H9 (cell line): Measurements from ENCODE around the gene NCS1. TPM values are rescaled to one million over a fixed set of nuclear protein-coding genes. Genes with fewer than 3 reads are reported as not detected.

Experiments
- DNase-seq: peaks from one replicate; pipeline ENCODE4 v3.0.0-alpha.2; 2017
- H2AFZ ChIP-seq: one replicate; pipeline ENCODE4 v1.6.1; 2013; ENCODE audit warnings: mild to moderate bottlenecking, low read length, control low read depth, moderate library complexity
- H2AK5ac ChIP-seq: 2 replicates; pipeline ENCODE4 v1.6.1; 2013; ENCODE audit warnings: low read length, control low read depth, mixed read lengths; ENCODE audit not compliant: insufficient read length
- H2BK120ac ChIP-seq: one replicate; pipeline ENCODE4 v1.6.1; 2013; ENCODE audit warnings: low read depth, mild to moderate bottlenecking, low read length, control low read depth, inconsistent platforms; ENCODE audit not compliant: poor library complexity, severe bottlenecking
- H2BK12ac ChIP-seq: 2 replicates; pipeline ENCODE4 v1.6.1; 2013; ENCODE audit warnings: low read length, control low read depth, mixed read lengths, low read depth; ENCODE audit not compliant: insufficient read length
- H2BK15ac ChIP-seq: 2 replicates; pipeline ENCODE4 v1.6.1; 2013; ENCODE audit warnings: low read depth, low read length, control low read depth
- H2BK20ac ChIP-seq: one replicate; pipeline ENCODE4 v1.6.1; 2013; ENCODE audit warnings: low read depth, mild to moderate bottlenecking, low read length, control low read depth, inconsistent platforms; ENCODE audit not compliant: poor library complexity, severe bottlenecking
- H2BK5ac ChIP-seq: 2 replicates; pipeline ENCODE4 v1.6.1; 2013; ENCODE audit warnings: low read length, control low read depth, mixed read lengths; ENCODE audit not compliant: insufficient read length
- H3K14ac ChIP-seq: 2 replicates; pipeline ENCODE4 v1.6.1; 2013; ENCODE audit warnings: low read length, control low read depth; ENCODE audit not compliant: insufficient read depth
- H3K18ac ChIP-seq: 2 replicates; pipeline ENCODE4 v1.6.1; 2013; ENCODE audit warnings: low read depth, mild to moderate bottlenecking, mixed read lengths, low read length, control low read depth; ENCODE audit not compliant: insufficient read length
- H3K23ac ChIP-seq: 2 replicates; pipeline ENCODE4 v1.6.1; 2013; ENCODE audit warnings: low read length, control low read depth, mixed read lengths, low read depth; ENCODE audit not compliant: insufficient read length
- H3K23me2 ChIP-seq: 2 replicates; pipeline ENCODE4 v1.6.1; 2013; ENCODE audit warnings: low read depth, mild to moderate bottlenecking, mixed read lengths, low read length, control low read depth; ENCODE audit not compliant: insufficient read length, poor library complexity, severe bottlenecking
- H3K27ac ChIP-seq: 2 replicates; pipeline ENCODE4 v1.5.1; 2013; ENCODE audit warnings: low read length, control low read depth, mixed read lengths, low read depth; ENCODE audit not compliant: insufficient read length
- H3K27me3 ChIP-seq: 2 replicates; pipeline ENCODE4 v1.6.1; 2013; ENCODE audit warnings: low read length, control low read depth, inconsistent platforms; ENCODE audit not compliant: insufficient read depth
- H3K4ac ChIP-seq: 2 replicates; pipeline ENCODE4 v1.6.1; 2013; ENCODE audit warnings: low read depth, mild to moderate bottlenecking, control low read depth, inconsistent platforms, low read length, moderate library complexity
- H3K4me1 ChIP-seq: 2 replicates; pipeline ENCODE4 v1.6.1; 2013; ENCODE audit warnings: low read length, control low read depth, inconsistent platforms; ENCODE audit not compliant: insufficient read depth
- H3K4me2 ChIP-seq: 2 replicates; pipeline ENCODE4 v1.6.1; 2013; ENCODE audit warnings: low read length, control low read depth, mixed read lengths; ENCODE audit not compliant: insufficient read length, insufficient read depth
- H3K56ac ChIP-seq: 2 replicates; pipeline ENCODE4 v1.6.1; 2013; ENCODE audit warnings: low read depth, mild to moderate bottlenecking, mixed read lengths, low read length, control low read depth; ENCODE audit not compliant: insufficient read length
- H3K79me1 ChIP-seq: 2 replicates; pipeline ENCODE4 v1.6.1; 2013; ENCODE audit warnings: low read depth, mild to moderate bottlenecking, moderate library complexity, low read length, control low read depth, inconsistent platforms; ENCODE audit not compliant: insufficient read depth, poor library complexity, severe bottlenecking
- H3K79me2 ChIP-seq: 2 replicates; pipeline ENCODE4 v1.6.1; 2013; ENCODE audit warnings: low read length, control low read depth, inconsistent platforms; ENCODE audit not compliant: insufficient read depth
- H3K9ac ChIP-seq: 2 replicates; pipeline ENCODE4 v1.6.1; 2013; ENCODE audit warnings: low read length, control low read depth, mixed read lengths; ENCODE audit not compliant: insufficient read length; ENCODE audit errors: extremely low read depth
- H3K9me3 ChIP-seq: one replicate; pipeline ENCODE4 v1.6.1; 2013; ENCODE audit warnings: low read depth, low read length, inconsistent platforms; ENCODE audit not compliant: control insufficient read depth
- H3T11ph ChIP-seq: one replicate; pipeline ENCODE4 v1.6.1; 2013; ENCODE audit warnings: mild to moderate bottlenecking, low read length, control low read depth, inconsistent platforms
- H4K20me1 ChIP-seq: one replicate; pipeline ENCODE4 v1.6.1; 2013; ENCODE audit not compliant: control insufficient read depth, insufficient read length, insufficient read depth
- H4K5ac ChIP-seq: 2 replicates; pipeline ENCODE4 v1.6.1; 2013; ENCODE audit warnings: low read depth, mild to moderate bottlenecking, mixed read lengths, low read length, control low read depth; ENCODE audit not compliant: insufficient read length
- H4K8ac ChIP-seq: replicated peaks from 2 replicates; pipeline ENCODE4 v1.6.1; 2013; ENCODE audit warnings: low read length, control low read depth, mixed read lengths, low read depth; ENCODE audit not compliant: insufficient read length
- H4K91ac ChIP-seq: 2 replicates; pipeline ENCODE4 v1.6.1; 2013; ENCODE audit warnings: low read depth, mild to moderate bottlenecking, moderate library complexity, mixed read lengths, low read length, control low read depth; ENCODE audit not compliant: insufficient read length
- H3K27ac Mint-ChIP-seq, 3 experiments: 2 replicates in 2 of 3; 3 replicates in 1 of 3; pipeline ENCODE4 v1.8.0; 2020 to 2021; ENCODE audit warnings: mixed read lengths in 3 of 3, mild to moderate bottlenecking in 1 of 3, moderate library complexity in 1 of 3
- H3K27me3 Mint-ChIP-seq: 2 replicates; pipeline ENCODE4 v1.8.0; 2021; ENCODE audit warnings: low read depth, mild to moderate bottlenecking, moderate library complexity, mixed read lengths
- H3K36me3 Mint-ChIP-seq, 3 experiments: 2 replicates in 2 of 3; 3 replicates in 1 of 3; pipeline ENCODE4 v1.8.0; 2020 to 2021; ENCODE audit warnings: low read depth in 3 of 3, mixed read lengths in 3 of 3; ENCODE audit not compliant: insufficient read depth in 1 of 3
- H3K4me1 Mint-ChIP-seq, 2 experiments: 2 replicates each; pipeline ENCODE4 v1.8.0; 2020; ENCODE audit warnings: mixed read lengths in 2 of 2
- H3K4me3 Mint-ChIP-seq, 2 experiments: 2 replicates in 1 of 2; 3 replicates in 1 of 2; pipeline ENCODE4 v1.8.0; 2020 to 2021; ENCODE audit warnings: mild to moderate bottlenecking in 2 of 2, mixed read lengths in 2 of 2, moderate library complexity in 1 of 2
- H3K9me3 Mint-ChIP-seq, 2 experiments: 2 replicates in 1 of 2; 3 replicates in 1 of 2; pipeline ENCODE4 v1.8.0; 2020; ENCODE audit warnings: mild to moderate bottlenecking in 2 of 2, mixed read lengths in 2 of 2, moderate library complexity in 1 of 2
- whole genome bisulfite sequencing: extraction: QIAGEN DNeasy Blood & Tissue Kit; methylation state at CpG from one replicate; pipeline ENCODE4 v1.1.7; 2013; ENCODE audit warnings: missing lambda C conversion rate, low lambda C conversion rate, mixed read lengths; ENCODE audit not compliant: insufficient read length; ENCODE audit errors: extremely low coverage; 5-methylcytosine and 5-hydroxymethylcytosine counted together
- total RNA-seq: library from RNA; stranded (reverse); gene quantifications from 2 replicates; pipeline ENCODE4 v1.2.1, GENCODE V29; 2021
- TF ChIP-seq, protein P1 (sequence below): fragments of 200-600 bp; sonication (generic); conservative IDR thresholded peaks from 3 replicates; pipeline ENCODE4 v1.8.0; 2021; ENCODE audit warnings: antibody characterized with exemption, mild to moderate bottlenecking

The NCS1 gene
- total RNA-seq, 1 experiment from 2014 or later = 38.1 TPM

DNA sequence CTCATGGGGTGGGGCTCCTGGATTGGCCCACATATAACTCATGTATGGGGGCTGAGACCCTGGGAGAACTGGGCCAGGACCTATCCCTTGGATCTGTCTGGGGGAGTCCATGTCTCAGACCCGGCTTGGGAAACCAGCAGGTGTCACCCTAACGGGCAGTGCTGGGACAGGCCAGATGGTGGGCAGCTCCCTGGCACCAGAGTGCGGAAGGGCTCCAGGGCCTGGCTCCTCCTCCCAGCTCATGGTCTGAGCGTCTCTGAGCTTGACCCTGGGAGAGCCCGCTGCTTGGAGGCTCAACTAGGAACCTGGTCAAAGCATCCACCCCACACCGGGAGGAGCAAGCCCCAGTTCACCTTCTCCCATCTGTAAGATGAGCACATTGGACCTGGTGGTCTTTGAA lies 15.5 kb upstream of the NCS1 start:
- Histone ChIP-seq H3T11ph (no peak overlapping the region), H3K18ac (no peak overlapping the region), H4K20me1 (no peaks in the 10 kb centered on the region), H2BK20ac (no peak overlapping the region), H2BK5ac (no peak overlapping the region), H3K23ac (no peak overlapping the region), H3K56ac (no peak overlapping the region), H2BK15ac (no peak overlapping the region), H4K5ac (no peak overlapping the region), H4K91ac (no peak overlapping the region), H3K79me2 (no peaks in the 10 kb centered on the region), H3K79me1 (no peaks in the 10 kb centered on the region), H3K4ac (no peak overlapping the region), H2BK120ac (no peak overlapping the region), H3K4me1 (peaks cover 2% of the 10 kb centered on the region; the same call in 1 of the 2 replicates), H3K23me2 (no peaks in the 10 kb centered on the region), H3K27ac (no peak overlapping the region), H3K4me2 (no peak overlapping the region), H3K9me3 (no peaks in the 10 kb centered on the region), H2BK12ac (no peak overlapping the region), H3K27me3 (no peaks in the 10 kb centered on the region), H3K14ac (no peak overlapping the region), H4K8ac (no peak overlapping the region), H2AFZ (no peak overlapping the region), H3K9ac (no peak overlapping the region), H2AK5ac (no peak overlapping the region)
- peaks cover 15 to 20% of the 10 kb centered on the region in 2 experiments for H3K4me1 Mint-ChIP-seq
- H3K27me3 Mint-ChIP-seq = no peaks in the 10 kb centered on the region; the same call in 1 of the 2 replicates
- WGBS = no CpG with 5 or more reads among the region's 6 CpGs
- no peaks in the 10 kb centered on the region for H3K9me3 Mint-ChIP-seq
- no peak for DNase-seq
- no peak overlapping the region for H3K27ac Mint-ChIP-seq
- H3K36me3 Mint-ChIP-seq = no peaks in the 10 kb centered on the region; a peak in 1 of 7 replicates
- TF ChIP-seq, protein P1, sequence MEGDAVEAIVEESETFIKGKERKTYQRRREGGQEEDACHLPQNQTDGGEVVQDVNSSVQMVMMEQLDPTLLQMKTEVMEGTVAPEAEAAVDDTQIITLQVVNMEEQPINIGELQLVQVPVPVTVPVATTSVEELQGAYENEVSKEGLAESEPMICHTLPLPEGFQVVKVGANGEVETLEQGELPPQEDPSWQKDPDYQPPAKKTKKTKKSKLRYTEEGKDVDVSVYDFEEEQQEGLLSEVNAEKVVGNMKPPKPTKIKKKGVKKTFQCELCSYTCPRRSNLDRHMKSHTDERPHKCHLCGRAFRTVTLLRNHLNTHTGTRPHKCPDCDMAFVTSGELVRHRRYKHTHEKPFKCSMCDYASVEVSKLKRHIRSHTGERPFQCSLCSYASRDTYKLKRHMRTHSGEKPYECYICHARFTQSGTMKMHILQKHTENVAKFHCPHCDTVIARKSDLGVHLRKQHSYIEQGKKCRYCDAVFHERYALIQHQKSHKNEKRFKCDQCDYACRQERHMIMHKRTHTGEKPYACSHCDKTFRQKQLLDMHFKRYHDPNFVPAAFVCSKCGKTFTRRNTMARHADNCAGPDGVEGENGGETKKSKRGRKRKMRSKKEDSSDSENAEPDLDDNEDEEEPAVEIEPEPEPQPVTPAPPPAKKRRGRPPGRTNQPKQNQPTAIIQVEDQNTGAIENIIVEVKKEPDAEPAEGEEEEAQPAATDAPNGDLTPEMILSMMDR = no peak
- H3K4me3 Mint-ChIP-seq = no peak overlapping the region
